HEK293T (cell line): Measurements from ENCODE around the gene CLTA.

ENCODE experiments used
- CTCF ChIA-PET: fragments of 350-600 bp; formaldehyde crosslinking; extraction: SDS; loops from one replicate; lab custom pipeline; 2021; ENCODE audit warnings: antibody characterized with exemption, inconsistent platforms; lab: Yijun Ruan, JAX
- POLR2A ChIA-PET: fragments of 350-600 bp; formaldehyde crosslinking; extraction: SDS; loops from one replicate; lab custom pipeline; 2020; ENCODE audit warnings: antibody characterized with exemption, inconsistent platforms; lab: Yijun Ruan, JAX
- DNase-seq: peaks from one replicate; pipeline ENCODE4 v3.0.0; 2012; ENCODE audit warnings: mixed read lengths; ENCODE audit errors: extremely low spot score
- ARNT ChIP-seq: fragments of 450-650 bp; IDR thresholded peaks from 2 replicates; pipeline ENCODE4 v1.6.1; 2017; ENCODE audit warnings: mild to moderate bottlenecking
- BHLHE40 ChIP-seq: fragments of 450-650 bp; IDR thresholded peaks from 2 replicates; pipeline ENCODE4 v1.6.1; 2016; ENCODE audit warnings: mild to moderate bottlenecking, moderate library complexity, borderline replicate concordance
- CTBP1 ChIP-seq: fragments of 450-650 bp; IDR thresholded peaks from 2 replicates; pipeline ENCODE4 v1.6.1; 2016; ENCODE audit warnings: borderline replicate concordance
- ELF4 ChIP-seq: fragments of 450-650 bp; IDR thresholded peaks from 2 replicates; pipeline ENCODE4 v1.6.1; 2017; ENCODE audit warnings: antibody characterized with exemption
- FOXA1 ChIP-seq: fragments of 450-650 bp; IDR thresholded peaks from 2 replicates; pipeline ENCODE4 v1.6.1; 2016; ENCODE audit warnings: mild to moderate bottlenecking
- FOXK2 ChIP-seq: fragments of 450-650 bp; IDR thresholded peaks from 2 replicates; pipeline ENCODE4 v1.6.1; 2016; ENCODE audit warnings: mild to moderate bottlenecking
- FOXM1 ChIP-seq: fragments of 450-650 bp; IDR thresholded peaks from 2 replicates; pipeline ENCODE4 v1.6.1; 2017; ENCODE audit warnings: mild to moderate bottlenecking, borderline replicate concordance
- HDGF ChIP-seq: fragments of 450-650 bp; IDR thresholded peaks from 2 replicates; pipeline ENCODE4 v1.6.1; 2017; ENCODE audit warnings: antibody characterized with exemption, borderline replicate concordance
- L3MBTL2 ChIP-seq: fragments of 450-650 bp; conservative IDR thresholded peaks from 2 replicates; pipeline ENCODE4 v1.6.1; 2016; ENCODE audit warnings: mild to moderate bottlenecking
- LEF1 ChIP-seq: fragments of 450-650 bp; IDR thresholded peaks from 2 replicates; pipeline ENCODE4 v1.6.1; 2017; ENCODE audit warnings: mild to moderate bottlenecking, borderline replicate concordance
- NFRKB ChIP-seq: fragments of 450-650 bp; IDR thresholded peaks from 2 replicates; pipeline ENCODE4 v1.6.1; 2016; ENCODE audit warnings: mild to moderate bottlenecking, moderate library complexity
- SP1 ChIP-seq: fragments of 450-650 bp; IDR thresholded peaks from 2 replicates; pipeline ENCODE4 v1.6.1; 2017
- SUZ12 ChIP-seq: fragments of 450-650 bp; IDR thresholded peaks from 2 replicates; pipeline ENCODE4 v1.6.1; 2016; ENCODE audit warnings: mild to moderate bottlenecking
- TARDBP ChIP-seq: fragments of 450-650 bp; IDR thresholded peaks from 2 replicates; pipeline ENCODE4 v1.6.1; 2016
- ZNF384 ChIP-seq: fragments of 450-650 bp; IDR thresholded peaks from 2 replicates; pipeline ENCODE4 v1.6.1; 2016
- TF ChIP-seq, protein P1 (sequence below): fragments of 450-650 bp; IDR thresholded peaks from 2 replicates; pipeline ENCODE4 v1.6.1; 2016

CLTA gene

DNA sequence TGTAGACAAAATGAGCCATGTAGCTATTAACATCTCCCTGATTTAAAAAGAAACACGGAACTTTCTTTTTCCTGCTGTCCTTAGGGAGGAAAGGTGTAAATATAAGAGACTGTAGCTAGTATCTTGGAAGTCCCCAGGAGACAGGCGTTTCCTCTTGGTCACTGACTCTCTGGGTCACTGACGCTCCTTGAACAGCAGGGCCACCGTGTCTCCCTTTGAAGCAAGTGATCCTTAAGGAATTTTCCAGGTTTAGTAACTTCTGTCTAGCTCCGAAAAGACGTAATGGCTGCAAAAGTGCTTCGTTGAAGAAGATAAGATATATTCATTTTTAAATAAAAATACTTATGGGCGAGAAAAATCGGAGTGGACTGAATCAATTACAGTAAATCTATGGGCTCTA lies 745 bp upstream of the CLTA start:
- TF ChIP-seq FOXA1 (no peak), L3MBTL2 (0 out of 2 replicates have a peak, but pooled peaks have one; percentile 9), BHLHE40 (no peak), CTBP1 (no peak), FOXK2 (no peak), ELF4 (no peak)
- CTCF ChIA-PET, result interaction anchor here (0.6 to 1.0 kb wide), 5 partner anchors 80 to 1951 kb away, joined by 3 to 5 read pairs (median 3); no protein-coding TSS in a partner anchor
- DNase-seq, result no peak
- POLR2A ChIA-PET, result interaction anchor here (0.6 to 2.2 kb wide), 14 partner anchors 12 to 376 kb away, joined by 3 to 9 read pairs (median 4); partner anchors contain the start of genes CCIN, HINT2 and RNF38

DNA sequence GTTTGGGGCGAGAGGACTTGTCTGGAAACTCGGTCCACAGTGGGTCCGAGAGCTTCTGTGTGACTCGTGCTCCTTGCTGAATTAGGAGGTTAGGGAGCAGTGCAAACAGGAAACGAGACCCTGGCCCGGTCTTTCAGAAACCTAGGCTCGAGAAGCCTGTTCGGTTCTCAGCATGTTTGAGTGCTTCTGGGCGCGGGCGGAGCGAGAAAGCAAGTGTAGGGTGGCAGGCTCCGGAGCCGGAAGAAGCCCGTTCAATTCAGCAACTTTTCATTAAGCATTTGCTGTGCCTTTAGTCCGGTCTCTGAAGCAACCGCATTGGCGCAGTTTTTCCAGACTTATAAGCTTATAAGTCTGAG lies 547 bp downstream of the CLTA start:
- no peak for DNase-seq
- ChIA-PET POLR2A (interaction anchor here (0.8 to 2.2 kb wide), 8 partner anchors 16 to 155 kb away, joined by 3 to 6 read pairs (median 3); partner anchors contain the start of gene RECK), CTCF (interaction anchor here (0.6 to 1.0 kb wide), 3 partner anchors 36 to 190 kb away, joined by 3 to 5 read pairs (median 3); no protein-coding TSS in a partner anchor)
- TF ChIP-seq L3MBTL2 (no peak), FOXA1 (no peak)

DNA sequence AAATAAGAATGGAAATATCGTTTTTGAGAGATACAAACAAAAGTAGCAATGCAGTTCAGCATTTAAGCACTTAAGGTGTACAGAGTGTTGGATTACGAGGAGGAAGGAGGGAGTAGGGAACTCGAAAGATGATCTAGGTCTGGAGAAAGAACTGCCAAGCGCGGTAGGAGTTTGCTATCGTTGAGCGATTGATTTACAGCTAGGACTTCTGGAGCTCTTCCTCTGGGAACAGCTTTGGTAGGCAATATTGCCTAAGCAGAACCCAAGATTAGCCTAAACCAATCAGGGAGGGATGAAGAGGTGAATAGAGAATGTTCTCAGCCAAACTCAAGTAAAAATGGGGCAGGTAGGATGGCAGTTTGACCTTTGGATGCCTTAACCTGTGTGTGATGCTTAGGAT lies 965 bp downstream of the CLTA start:
- CTCF ChIA-PET, result no interaction called here
- DNase-seq, result peak; percentile 33
- POLR2A ChIA-PET, result interaction anchor here (1.0 to 2.2 kb wide), 4 partner anchors 16 to 155 kb away, joined by 3 to 6 read pairs (median 4); partner anchors contain the start of gene RECK
- TF ChIP-seq FOXM1 (no peak), FOXK2 (no peak), SP1 (no peak), HDGF (no peak), NFRKB (no peak), ZNF384 (no peak)
- TF ChIP-seq, protein P1, sequence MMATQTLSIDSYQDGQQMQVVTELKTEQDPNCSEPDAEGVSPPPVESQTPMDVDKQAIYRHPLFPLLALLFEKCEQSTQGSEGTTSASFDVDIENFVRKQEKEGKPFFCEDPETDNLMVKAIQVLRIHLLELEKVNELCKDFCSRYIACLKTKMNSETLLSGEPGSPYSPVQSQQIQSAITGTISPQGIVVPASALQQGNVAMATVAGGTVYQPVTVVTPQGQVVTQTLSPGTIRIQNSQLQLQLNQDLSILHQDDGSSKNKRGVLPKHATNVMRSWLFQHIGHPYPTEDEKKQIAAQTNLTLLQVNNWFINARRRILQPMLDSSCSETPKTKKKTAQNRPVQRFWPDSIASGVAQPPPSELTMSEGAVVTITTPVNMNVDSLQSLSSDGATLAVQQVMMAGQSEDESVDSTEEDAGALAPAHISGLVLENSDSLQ, result peak; percentile 88

DNA sequence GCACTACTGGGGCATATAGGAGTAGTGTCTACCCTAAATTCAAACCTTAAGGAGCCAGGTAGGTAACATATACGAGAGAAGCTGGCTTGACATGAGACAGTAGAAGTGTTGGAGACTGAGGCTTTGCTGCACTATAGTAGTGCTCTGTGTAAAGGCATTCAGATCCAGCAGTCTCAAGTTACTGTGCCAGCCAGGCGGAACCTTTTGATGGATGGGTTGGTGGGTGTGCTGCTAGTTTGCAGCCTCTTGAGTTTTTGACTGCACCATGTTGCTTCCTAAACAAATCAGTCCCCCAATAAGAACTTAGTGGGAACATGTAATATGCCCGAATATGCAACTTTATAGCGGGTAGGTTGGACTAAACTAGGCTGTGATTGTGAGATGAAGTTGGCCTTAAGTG lies 1.5 kb downstream of the CLTA start:
- peak; percentile 46 for DNase-seq
- TF ChIP-seq FOXA1 (no peak), LEF1 (no peak), FOXK2 (no peak), SP1 (no peak), TARDBP (no peak), SUZ12 (no peak)
- TF ChIP-seq, protein P1, result peak; percentile 79
- ChIA-PET CTCF (no interaction called here), POLR2A (interaction anchor here (1.0 to 1.4 kb wide), 3 partner anchors 17 to 156 kb away, joined by 3 to 4 read pairs (median 3); partner anchors contain the start of gene RECK)

DNA sequence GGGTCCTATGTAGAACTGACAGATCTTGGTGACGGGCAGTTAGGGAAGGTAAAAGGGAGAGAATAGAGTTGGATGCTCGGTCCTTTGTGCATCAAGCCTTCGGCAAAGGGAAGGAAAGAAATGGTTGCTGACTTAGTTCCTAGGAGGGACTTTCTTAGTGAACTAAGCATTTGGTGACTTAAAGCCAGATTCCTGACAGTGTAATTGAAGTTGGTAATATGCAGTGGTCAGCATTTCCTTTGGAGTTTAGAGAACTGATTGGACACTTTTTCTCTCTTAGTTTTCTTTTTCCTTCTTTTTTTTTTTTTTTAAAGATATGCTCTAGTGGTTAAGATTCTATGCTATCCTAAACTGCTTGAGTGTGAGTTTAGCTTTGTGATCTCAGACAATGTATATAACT lies 2.3 kb downstream of the CLTA start:
- no peak for TF ChIP-seq HDGF
- TF ChIP-seq, protein P1, result no peak
- ChIA-PET POLR2A (no interaction called here), CTCF (no interaction called here)
- DNase-seq, result no peak

DNA sequence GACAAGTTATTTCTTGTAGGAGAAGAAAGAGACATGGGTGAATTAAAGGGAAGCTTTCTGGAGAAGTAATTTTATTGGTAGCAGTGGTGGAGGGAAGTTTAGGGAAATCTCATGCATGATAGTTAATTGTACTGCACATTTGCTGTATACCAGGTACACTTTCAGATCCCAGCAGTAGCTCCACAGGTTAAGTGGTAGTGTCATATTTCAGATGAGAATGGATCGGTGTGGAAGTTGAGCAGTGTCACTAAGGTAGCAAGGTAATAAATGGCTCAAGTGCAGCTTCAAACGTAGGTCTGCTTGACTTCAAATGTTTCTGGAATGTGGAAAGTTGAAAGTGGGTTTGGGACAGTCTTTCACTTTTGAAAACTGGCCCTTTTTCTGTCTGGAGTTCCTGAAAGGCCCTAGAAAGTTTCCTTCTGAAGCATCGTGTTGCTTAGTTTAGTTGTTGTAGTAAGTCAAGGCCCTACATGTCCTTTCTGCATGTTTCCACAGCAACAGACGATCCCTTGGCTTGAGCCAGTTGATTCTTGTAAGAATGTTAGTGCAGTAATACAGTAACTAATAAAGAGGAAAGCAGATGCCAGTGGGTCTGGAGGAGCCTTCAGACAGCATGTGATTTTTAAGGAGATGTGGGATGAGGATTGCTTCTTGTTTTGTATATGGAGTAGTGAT lies 3.7 kb downstream of the CLTA start:
- no peak for TF ChIP-seq FOXK2
- TF ChIP-seq ELF4, result no peak
- no peak for TF ChIP-seq CTBP1
- no peak for TF ChIP-seq TARDBP
- TF ChIP-seq ARNT, result no peak
- no peak for TF ChIP-seq NFRKB
- no peak for TF ChIP-seq BHLHE40
- no peak for TF ChIP-seq L3MBTL2
- TF ChIP-seq FOXA1, result no peak
- no peak for TF ChIP-seq SUZ12
- TF ChIP-seq HDGF, result no peak
- TF ChIP-seq, protein P1, result no peak
- no peak for TF ChIP-seq ZNF384
- TF ChIP-seq FOXM1, result no peak
- TF ChIP-seq LEF1, result no peak
- TF ChIP-seq SP1, result no peak
- CTCF ChIA-PET, result interaction anchor here (0.6 kb wide), 1 partner anchor 13 kb away, joined by 3 read pairs; no protein-coding TSS in a partner anchor
- no peak for DNase-seq
- POLR2A ChIA-PET, result no interaction called here
